GM21576 (cell line): ENCODE data around the gene HS1BP3.
A peak's percentile ranks its signal among the peaks of the same experiment; 100 is the strongest.

ENCODE experiments used
- ATAC-seq: cut with Tn5 transposase; IDR thresholded peaks from one replicate; pipeline ENCODE4 v1.9.1; 2021; ENCODE audit warnings: mild to moderate bottlenecking, moderate library complexity; ENCODE audit not compliant: unreplicated experiment

HS1BP3 gene

DNA sequence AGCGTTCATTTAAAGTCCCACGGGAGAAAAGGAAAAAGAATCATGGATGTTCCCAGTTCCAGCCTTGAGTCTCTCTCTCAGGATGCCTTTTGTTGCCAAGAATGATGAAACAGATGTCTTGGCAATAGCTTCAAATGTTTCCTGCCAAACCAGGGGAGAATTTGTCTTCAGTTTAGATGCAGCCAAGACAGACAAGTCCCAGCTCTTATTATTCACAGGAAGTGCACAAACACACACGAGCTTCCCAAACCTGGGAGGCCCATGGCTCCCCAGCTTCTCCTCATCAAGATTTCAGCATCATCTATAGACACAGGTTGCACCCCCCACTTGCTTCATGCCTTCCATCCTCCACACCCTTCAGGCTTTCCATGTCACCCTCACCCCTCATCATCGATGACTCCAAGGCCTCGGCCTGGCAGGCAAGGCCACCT, 45.9 kb downstream of the HS1BP3 start:
- ATAC-seq: no peak

DNA sequence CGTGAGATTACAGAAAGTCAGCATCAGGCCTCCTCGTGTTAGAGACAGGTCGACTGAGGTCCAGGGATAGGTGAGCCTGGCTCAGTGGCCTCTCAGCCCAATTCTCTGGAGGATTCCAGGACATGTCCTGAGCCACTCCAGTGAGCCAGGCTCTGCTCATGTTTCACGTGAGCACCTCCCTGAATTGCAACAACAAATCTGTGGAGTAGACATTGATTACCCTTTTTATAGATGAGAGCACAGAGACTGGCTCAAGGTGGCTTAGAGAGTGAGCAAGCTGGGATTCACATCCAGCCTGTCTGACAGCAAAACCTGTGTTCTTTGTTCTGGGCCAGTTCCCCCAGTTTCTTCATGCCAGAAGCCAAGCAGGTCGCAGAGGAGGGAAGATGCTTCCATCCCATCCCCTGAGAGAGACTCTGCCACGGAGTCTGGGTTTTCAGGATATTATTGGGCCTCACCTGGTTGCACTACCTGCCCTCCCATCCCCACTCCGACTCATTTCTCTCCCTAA, 46.4 kb downstream of the HS1BP3 start:
- no peak for ATAC-seq

DNA sequence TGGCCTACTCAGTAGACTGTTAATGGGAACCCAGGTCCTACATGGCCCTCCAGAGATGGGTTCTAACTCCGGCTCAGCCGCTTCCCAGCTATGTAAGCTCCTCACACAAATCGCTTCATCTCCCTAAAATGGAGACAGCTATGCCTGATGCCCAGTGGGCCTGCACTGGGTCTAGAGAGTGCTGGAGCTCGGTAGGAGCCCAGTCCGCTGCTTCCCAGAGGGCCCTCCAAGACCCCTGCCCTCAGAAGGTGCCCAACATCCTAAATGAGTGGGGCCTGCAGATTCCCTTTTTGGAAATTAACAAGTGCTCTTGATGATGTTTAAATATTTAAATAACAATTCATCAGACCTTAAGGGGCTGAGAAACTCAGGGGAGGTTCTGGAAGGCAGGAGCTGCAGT, 47.1 kb downstream of the HS1BP3 start:
- no peak for ATAC-seq

DNA sequence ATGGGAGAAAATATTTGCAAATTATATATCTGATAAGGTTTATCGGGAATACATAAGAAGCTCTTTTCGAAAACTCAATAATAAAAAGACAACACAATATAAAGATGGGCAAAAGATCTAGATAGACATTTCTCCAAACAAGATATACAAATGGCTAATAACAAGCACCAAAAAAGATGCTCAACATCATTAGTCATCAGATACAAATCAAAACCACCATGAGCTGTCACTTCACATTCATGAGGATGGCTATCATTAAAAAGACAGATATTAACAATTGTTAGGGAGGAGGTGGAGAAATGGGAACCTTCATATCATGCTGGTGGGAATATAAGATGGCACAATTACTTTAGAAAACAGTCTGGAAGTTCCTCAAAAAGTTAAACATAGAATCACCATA, 48.1 kb downstream of the HS1BP3 start:
- ATAC-seq: no peak

DNA sequence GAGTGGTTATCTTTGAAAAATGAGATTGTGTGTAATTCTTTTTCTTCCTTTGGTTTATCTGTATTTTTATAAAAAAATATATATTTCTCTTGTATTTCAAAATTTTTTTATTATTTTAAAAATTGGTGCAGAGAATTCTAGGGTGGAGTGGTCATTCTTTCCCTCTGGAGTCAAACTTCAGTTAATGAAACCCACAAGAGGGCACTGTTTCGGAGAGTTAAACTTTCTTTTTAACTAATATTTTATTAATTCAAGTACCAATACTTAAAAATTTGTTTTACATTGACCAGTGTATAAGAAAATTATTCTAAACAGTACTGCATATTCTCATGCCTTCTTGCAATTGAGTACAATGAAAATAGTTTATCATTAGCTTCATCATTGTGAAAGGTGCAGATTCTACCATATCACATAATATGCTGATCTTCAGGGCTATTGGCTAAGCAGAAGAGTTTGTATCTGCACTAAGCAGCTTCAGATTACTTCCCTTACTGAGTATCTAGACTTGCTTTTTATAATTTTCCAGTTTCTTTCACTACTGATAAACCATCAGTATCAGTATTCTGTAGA, 50.1 kb downstream of the HS1BP3 start:
- ATAC-seq: no peak

DNA sequence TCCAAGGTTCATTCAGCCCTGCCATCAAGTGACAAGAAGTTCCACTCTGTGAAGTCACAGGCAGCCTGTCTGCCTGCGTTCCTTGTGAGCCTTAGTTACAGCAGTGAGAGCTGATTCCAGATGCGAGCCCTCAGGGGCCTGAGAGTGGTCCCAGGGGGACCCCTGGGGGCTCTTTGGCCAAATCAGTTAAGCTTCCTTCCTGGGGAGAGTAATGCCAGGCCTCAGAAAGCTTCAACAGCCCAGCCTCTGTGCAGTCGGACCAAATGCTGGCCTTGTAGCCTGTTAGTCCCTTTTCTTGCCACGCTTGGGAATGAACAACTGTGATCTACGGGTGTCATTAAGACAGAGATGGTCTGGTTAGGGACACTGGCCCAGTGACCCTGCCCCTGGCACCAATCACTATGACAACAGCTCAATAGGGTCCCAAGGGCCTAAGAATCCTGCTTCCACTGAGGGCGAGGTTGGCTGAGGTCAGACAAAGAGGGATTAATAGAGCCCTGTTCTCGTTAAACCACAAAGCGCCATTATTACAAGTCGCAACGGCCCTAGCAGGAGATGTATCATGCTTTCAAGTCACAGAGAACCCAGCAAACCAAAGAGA, 50.9 kb downstream of the HS1BP3 start:
- no peak for ATAC-seq

DNA sequence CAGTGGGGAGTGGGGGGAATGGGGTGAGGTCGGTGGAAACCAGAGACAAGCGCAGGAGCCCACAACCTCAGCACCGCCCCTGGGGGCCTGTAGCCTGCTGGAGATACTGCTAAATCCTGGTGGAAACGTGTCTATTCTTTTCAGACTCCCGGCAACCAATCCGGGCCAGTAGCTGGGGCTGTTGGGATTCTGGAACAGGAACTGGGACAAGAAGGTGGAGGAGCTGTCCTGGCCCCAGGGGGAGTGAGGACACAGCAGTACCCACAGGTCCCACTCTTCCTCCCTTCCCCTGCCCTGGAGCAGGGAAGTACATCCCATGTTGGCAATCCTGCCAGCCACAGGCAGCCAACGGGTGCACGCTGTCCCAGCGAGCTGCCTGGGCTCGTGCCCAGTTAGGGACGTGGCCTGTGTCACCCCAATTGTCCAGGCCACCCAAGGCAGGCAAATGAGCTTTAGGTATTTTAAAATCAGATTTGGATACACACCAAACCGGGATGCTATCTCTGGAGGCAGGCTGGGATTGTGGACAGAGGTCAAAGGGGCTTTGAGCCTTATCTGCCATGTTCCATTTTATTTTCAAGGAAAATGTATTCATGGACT, 51.8 kb downstream of the HS1BP3 start:
- ATAC-seq: no peak

DNA sequence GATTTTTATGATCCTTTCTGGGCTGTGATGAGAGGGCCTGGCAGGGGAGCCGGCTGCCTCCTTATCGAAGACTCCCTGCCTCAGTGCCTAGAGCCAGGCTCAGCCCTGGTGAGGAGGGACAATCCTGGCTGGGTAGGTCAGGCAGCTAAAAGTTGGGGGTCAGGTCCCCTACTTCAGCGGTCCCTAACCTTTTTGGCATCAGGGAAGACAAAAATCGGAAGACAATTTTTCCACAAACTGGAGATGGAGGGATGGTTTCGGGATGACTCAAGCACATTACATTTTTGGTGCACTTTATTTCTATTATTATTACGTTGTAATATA, 53.1 kb downstream of the HS1BP3 start:
- ATAC-seq: no peak

DNA sequence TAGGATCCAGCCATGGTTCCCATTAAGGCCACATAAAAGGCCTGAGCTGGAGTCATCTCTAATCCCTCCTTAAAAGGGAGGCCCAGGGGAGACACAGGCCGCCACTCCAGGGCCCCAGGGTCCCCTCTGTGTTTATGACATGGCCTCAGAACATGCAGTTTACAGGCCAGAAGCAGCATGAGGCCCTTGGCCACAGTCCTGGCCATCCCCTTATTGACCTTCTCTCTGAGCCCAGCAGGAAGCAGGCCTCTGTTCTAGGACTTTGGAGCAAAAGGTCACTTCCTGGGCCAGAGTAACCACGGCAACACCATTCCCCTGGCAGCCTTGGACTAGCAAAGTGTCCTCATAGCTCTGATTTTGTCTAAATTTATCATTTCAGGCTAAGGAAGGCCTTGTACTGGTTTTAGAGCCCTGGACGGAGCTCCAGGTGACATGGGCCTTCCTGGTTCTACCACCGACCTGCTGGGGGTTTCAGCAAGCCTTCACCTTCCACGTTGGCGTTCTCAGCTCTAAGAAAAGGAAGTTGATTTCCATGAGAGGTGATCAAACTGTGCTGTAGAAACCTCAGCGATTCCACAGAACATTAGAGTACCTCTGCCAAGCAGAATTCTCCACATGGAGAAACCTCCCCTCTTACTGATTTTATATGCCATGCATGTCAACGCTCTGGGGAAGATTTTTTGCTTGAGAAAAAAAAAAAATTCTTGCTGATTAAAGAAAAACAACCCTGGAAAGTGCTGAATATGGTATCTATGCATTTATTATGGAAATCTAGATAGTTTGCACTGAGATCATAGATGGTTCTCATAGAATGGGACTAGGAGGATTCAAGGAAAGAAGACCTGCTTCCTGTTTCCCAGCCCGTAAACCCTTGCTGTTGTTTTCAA, 53.7 kb downstream of the HS1BP3 start:
- ATAC-seq: no peak

DNA sequence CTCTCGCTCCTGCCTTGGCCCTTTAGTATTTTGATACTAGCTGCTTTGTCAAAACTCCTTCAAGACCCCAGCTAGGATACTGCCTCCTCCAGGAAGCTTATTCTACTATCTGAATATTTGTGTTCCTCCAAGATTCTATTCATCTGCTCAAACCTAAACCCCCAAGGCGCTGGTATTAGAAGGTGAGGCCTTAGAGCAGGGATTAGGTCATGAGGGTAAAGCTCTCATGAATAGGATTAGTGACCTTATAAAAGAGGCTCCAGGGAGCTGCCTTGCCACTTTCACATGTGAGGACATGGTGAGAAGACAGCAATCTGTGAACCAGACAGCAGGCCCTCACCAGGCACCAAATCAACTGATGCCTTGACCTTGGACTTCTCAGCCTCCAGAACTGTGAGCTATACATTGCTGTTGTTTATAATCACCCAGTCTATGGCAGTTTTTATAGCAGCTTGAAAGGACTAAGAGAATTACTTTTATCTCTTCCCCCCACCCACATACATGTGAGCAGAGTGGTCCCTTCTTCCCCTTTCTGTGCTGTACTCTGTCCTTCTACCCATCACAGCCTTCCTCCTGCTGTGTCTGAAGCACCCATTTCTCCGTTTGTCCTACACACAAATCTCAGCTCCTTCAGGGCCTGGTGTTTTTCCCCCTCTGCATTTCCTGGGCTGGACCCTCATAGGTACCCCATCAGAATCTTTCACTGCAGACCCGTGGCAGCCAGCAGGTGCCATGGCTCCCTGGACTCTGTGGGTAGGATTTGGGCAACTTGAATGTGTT, 54.5 kb downstream of the HS1BP3 start:
- ATAC-seq: no peak

DNA sequence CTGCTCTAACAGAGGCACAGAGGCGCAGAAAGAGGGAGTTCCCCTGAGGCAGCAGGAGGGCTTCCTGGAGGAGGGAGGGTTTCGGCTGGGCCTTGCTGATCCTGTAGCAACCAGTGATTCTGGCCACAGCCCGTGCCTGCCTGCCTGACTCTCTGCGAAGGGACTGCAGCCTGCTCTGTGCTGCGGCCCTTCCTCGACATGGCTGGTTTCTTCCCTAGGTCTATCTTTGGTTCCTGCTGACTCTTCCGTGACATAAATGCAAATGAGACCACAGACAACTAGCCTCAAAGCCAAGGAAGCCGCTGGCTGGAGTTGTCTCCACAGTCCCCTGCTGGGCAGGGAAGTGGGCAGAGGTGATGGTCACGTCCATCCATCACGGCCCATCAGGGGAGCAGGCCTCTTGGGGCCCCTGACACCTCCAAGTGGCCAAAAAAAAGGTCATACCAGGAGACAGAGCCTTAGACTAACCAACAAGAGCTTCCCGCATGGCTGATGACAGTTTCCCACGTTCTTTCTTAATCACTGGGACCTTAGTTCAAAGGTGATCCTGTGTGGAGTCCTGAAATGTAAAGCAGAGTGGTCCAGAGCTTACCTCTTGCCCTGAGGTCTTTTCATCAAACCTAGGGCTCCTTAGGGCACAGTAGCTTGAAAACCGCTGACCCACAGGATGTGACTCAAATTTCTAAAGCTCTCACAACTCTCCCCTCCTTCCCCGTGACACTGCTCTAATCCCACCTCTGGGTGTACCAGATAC, 55.3 kb downstream of the HS1BP3 start:
- ATAC-seq: peak; percentile 85

DNA sequence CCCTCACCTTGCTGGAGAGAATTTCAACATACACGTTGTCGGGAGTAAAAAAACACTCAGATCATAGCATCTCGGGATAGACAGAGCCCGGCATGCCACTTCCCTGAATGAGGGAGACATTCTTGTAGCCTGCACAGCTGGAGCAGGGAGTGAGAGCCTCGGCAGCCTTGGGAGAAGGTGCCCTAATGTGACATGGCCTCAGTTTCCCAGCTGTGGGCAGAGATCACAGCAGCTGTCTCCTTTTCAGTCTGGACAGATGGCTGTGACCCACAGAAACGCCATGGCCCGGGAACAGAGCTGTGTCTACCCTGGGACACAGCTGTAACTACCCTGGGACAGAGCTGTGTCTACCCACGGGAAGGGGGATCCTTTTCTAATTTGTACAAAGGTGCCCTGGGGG, 55.9 kb downstream of the HS1BP3 start:
- ATAC-seq: peak; percentile 1

DNA sequence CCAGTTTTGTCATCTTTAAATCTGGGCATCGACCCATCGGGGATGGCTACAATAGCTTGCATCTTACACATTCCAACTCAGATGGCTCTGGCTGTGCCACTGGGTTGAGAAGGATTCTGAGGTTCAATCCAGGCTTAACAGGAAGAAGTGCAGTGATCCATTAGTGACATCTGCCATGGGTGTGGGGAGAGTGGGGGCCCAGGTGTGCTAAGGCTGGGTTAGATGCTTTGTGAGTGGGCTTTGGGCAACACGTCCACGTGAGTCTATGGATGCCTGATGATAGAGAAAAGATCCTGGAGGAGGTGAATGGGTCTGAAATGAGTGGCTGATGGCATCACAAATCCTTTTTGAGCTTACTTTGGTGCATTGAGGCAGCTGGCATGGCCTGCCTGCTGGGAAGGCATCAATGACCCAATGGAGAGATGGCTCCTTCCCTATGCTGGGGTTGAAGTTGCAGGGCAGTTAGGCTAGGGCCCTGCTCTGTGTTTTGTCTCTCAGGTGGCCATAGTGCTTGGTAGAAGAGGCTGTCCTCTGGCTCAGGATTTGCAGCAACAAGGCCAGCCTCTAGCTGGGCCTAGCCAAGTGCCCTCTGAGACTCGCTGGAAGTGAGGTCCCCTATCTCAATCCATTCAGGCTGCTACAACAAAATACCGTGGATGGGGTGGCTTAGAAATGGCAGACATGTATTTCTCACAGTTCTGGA, 56.7 kb downstream of the HS1BP3 start:
- no peak for ATAC-seq

DNA sequence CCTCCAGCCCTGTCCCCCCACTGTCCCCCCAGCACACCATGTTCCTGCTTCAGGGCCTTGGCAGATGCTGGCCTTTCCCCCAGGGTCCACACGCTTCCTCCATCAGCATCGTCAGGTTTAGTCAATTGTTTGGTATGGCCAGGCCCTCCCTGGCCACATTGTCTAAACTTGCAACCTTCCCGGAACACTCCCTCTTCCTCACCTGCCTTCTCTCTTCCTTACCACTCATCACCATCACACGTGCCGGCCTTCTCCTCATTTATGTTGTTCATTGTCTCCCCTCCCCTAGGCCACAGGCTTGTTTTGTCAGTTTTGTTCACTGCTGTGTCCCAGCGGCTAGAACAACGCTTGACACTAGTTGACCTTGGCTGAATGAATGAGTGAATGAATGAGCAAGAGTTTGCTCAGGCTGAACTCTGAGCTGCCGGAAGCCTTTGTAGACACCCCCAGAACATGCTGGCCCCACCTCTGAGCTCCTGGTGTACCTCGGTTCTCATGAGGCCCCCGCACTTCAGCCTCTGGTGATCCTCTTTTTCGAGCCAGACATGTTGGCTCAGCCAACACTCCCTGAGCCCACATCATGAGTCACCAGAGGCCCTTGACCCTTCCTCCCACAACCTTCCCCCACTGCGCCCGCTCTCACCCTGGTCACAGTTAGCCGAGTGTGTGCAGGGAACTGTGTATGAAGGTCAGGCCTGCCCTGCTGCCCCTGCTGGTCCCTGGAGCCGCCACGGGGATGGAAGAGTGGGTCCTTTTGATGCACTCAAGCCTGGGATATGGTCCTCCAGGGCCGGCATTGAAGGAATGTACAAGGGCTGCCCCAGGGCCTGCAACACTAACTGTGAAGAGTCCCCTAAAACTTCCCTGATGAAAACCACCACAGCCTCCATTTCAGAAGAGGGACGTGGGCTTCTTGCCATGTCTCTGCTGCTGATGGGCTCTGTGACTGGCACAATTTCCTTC, 57.5 kb downstream of the HS1BP3 start:
- ATAC-seq: no peak

DNA sequence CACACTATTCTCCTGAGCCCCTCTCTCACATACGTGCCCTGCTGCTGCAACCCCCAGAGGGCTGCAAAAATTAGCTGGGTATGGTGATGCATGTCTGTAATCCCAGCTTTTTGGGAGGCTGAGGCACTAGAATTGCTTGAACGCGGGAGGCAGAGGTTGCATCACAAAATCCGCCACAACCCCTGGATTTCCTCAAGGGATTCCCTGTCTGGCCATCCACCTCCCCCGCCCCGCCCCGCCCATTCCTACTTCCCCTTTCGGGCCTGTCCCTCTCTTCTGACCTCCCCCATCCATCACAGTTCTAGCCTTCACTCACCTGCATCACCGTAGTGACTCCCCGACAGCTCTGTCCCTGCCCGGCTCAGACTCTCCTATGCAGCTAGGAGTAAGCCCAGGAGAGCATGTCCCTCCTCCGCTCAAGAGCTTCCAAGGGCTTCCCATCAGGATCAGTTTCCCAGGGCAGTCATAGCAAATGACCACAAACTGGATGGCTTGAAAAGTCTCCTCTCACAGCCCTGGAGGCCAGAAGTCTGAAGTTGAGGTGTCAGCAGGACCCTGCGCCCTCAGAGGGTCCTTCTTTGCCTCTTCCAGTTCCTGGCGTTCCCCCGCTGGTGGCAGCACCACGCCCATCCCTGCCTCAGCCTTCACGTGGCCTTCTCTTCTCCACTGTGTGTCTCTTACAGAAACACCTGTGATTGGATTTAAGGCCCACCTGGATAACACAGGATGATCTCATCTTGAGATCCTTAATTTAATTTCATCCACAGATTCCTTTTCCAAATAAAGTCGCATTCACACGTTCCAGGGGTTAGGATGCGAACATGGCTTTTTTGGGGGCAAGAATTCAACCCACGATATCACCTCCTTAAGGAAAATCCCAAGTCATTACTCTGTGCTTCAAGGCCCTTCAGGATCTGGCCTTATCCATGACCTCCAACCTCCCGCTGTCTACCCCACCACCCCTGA, 58.5 kb downstream of the HS1BP3 start:
- no peak for ATAC-seq

DNA sequence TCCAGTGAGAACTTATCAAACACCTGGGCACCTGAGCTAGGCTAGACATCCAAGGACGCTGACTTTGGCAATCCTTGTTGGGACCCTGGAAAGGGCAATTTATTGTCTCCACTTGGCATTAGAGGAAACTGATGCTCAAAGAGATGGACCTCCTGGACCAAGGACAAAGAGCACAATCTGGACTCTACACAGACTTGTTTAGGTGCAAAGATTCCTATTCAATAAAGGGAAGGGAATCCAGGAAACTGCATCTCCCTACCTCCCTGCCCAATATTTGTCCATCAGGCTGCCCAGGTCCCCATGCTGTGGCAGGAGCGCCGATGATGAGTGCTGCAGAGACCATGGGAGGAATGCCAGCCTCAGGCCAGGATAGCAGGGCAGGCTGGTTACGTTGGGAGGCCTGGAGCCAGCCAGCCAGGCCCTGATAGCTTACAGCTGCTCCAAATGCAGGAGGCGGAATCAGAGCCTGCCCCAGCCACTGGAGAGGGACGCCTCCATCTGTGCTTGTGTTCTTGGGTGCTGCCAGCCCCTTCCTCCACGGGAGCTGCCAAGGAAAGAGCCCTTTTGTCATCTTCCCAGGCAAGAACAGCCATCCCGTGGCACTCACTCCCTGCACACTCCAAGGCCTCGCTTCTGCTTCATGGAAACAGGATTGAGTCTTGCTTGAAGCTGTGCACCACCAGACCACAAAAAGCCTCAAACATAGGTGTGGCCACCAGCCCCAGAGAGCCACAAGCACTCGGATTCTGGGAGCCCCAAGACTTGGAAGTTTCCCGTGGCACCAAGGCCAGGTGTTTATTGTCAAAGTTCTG, 60.0 kb downstream of the HS1BP3 start:
- ATAC-seq: no peak
